ENCODE data around the gene CEMP1.

CEMP1 gene

DNA sequence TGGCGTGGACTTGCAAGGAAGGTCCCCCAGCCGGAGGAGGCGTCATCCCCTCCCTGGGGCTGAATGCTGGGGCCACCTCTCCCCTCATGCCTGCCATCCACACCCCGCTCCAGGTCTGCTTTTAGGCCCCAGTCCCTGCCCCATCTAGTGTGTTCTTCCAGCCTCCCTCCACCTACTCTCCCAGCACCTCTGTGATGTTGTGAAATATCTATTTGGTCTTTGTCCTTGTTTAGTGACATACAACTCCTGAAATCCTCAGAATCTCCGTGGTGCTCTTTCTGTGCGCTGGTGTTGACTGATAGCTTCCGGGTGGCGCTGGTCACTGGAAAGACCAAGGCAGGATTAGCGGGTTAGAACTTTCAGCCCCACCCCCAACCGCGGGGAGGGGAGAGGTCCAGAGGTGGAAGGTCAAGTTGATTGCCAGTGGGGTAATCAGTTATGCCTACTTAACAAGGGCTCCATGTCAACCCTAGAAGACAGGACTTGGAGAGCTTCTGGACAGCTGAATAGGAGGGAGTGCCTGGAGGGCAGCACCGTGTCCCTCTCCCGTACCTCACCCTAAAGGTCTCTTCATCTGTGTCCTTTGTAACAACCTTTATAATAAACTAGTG is 46.2 kb downstream of the CEMP1 start:
- TF ChIP-seq CTCF (IDR thresholded peaks at IDR 0.05): no peak

DNA sequence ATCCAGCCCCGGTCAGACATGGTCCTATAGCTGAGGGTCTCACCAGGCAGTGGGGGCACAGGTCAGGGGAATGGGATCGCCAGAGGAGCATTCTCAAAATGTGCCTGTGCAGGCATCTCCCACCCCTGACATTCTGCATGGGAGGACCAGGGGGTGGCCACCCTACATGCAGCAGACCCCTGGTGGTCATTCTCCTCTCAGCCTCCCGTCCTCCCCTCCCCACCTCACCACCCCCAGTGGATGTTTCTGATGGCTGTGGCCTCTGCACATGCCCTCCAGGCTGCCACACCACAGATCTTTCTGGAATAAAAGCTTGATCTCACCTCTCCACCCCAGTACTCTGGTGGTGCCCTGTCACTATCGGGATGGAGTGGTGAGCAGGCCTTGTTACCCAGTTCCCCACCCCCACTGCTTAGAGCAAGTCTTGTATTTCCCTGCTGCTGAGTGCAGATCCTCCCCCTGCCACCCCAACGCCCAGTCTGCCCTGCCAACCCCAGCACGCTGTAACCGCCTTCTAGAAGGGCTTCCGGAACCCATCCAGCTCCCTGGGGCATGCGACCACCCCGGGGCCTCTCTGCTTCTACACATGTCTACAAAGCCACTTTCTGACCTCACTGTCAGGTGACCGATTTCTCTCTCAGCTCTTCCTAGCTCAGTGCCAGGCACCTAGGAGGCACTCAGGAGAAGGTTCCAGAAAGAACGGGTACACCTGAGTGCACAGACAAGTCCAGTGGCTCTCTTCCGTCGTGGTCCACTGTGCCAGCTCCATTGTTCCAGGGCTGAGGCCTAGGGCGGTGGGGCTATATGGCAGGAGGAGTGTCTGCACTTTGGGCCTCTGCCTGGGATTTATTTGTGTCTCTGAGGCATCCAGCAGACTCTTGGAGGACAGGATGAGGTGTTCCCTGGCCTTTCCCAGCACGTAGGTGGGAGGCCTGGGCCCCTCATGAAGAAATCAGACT is 47.0 kb downstream of the CEMP1 start:
- no peak for TF ChIP-seq CTCF (IDR thresholded peaks at IDR 0.05)

DNA sequence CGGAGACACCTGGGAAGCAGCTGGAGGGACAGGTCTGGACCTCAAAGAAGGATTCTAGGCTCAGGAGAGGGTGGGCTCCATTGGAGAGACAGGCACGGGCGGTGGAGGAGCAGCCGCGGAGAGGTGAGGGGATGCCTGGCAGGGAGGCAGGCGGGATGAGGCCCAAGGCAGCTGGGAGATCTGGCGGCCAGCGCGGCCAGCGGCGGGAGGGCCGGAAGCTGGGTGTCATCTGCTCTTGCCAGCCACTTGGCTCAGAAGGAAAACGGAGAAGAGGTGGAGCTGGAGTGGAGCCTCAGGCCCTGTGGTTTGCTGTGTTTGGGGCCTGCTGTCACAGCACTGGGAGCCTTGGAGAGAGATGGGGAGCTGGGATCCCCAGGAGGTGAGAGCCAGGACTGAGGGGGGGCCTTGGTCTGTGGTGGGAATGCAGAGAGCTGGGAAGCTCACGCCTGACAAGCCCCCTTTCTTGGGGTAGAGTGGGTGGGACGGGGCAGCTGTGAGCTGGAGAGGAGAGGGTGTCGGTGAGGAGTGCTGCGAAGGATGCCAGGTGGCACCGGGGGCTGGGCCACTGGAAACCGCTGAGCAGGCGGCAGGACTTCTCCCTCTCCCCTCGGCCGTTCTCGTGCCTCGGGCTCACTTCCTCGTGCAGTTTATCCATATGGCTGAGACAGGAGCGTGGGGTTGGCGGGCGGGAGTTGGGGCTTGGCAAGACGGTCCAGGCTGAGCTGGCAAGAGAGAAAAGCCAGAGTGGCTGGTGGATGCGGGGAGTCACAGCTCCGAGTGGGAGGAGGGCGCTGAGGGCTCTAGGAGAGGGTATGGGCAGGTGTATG is 48.3 kb downstream of the CEMP1 start:
- no peak for TF ChIP-seq CTCF (IDR thresholded peaks at IDR 0.05)

GRCh38 chr16:2482249-2482648 is 49.0 kb downstream of the CEMP1 start:
- TF ChIP-seq CTCF (IDR thresholded peaks at IDR 0.05): no peak

DNA sequence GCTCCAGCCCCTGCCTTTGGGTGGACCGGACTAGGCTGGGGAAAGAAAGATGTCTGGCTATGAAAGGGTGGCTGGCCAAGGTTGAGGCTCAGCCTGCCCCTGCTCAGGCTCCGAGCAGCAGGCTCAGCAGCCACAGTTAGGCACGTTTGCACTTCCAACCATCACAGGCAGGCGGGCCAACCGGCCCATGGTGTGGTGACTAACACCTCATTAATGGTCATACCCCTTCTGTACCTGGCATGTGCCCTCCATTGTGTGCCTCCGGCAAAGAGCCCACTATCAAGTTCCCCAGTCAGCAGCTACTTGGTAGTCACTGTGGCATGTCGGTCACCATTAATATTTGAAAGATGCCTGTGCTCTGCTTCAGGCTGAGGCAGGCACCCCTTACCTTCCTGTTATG is 49.5 kb downstream of the CEMP1 start:
- no peak for TF ChIP-seq CTCF (IDR thresholded peaks at IDR 0.05)

DNA sequence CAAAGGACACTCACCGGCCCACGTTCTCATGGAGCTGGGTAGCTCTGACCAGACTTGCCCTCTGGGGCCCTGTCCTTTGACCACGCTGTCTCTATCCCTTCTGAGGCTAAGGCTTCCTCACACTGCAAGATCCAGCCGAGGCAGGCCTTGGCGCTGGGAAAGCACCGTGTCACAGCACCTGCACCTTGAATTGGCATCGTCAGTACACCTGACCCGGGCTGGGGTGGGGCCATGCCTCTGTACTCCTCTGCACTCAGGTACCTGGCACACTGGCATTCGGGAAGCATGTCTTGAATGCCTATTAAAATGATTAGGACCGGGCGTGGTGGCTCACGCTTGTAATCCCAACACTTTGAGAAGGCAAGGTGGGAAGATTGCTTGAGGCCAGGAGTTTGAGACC is 50.3 kb downstream of the CEMP1 start:
- TF ChIP-seq CTCF (IDR thresholded peaks at IDR 0.05): no peak

Data from LNCAP (cell line).